Hematopoietic multipotent progenitor cell treated with erythropoietin and hydrocortisone succinate and interleukin-3 and kit ligand, for 4 days (in vitro differentiated cells): ENCODE results near the gene CALN1.
A peak's percentile ranks its signal among the peaks of the same experiment; 100 is the strongest.
"Not testable (repeated sequence)": the region's sequence is repeated elsewhere in the genome, so short reads cannot be mapped to it uniquely, and the experiment has no call there.

Experiments
- DNase-seq: peaks from one replicate; pipeline ENCODE4 v3.0.0-alpha.2; 2015

CALN1 gene

GRCh38 chr7:71961283-71961682 lies 450.9 kb downstream of the CALN1 start:
- no peak for DNase-seq

- no peak for DNase-seq
These were observed 470.0 kb downstream of the CALN1 start for GRCh38 chr7:71942115-71942514.

- DNase-seq: no peak
These were observed 474.2 kb downstream of the CALN1 start for GRCh38 chr7:71937840-71938371.

DNA sequence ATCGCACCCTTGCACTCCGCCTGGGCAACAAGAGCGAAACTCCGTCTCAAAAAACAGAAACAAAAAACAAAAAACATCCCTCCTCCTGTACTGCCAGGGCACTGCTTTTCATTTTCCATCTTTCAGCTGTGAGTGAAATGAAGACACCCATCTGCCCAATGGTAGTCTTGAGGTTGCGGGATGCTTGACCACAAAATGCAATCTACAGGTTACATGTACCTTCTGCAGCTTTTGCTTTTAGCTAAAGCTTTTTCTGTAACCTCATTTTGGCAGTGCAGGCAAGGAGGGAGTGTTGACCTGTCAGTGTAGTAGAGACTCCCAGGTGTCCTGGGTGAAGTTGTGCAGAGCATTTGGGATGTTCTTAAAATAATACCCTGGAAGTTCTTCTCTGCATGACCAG lies 476.5 kb downstream of the CALN1 start:
- no peak for DNase-seq

GRCh38 chr7:71933426-71933825 lies 478.7 kb downstream of the CALN1 start:
- DNase-seq: no peak

GRCh38 chr7:71925663-71926062 lies 486.5 kb downstream of the CALN1 start:
- DNase-seq: peak; percentile 17

DNA sequence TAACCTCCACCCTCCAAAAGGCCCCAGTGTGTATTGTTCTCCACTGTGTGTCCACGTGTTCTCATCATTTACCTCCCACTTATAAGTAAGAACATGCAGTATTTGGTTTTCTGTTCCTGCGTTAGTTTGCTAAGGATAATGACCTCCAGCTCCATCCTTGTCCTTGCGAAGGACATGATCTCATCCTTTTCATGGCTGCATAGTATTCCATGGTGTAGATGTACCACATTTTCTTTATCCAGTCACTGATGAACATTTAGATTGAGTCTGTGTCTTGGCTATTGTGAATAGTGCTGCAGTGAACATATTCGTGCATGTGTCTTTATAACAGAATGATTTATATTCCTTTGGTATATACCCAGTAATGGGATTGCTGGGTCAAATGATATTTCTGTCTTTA lies 497.9 kb downstream of the CALN1 start:
- not testable (repeated sequence) for DNase-seq

GRCh38 chr7:71912476-71912875 lies 499.7 kb downstream of the CALN1 start:
- no peak for DNase-seq

- no peak for DNase-seq
These were observed 501.1 kb downstream of the CALN1 start for GRCh38 chr7:71911051-71911450.

DNA sequence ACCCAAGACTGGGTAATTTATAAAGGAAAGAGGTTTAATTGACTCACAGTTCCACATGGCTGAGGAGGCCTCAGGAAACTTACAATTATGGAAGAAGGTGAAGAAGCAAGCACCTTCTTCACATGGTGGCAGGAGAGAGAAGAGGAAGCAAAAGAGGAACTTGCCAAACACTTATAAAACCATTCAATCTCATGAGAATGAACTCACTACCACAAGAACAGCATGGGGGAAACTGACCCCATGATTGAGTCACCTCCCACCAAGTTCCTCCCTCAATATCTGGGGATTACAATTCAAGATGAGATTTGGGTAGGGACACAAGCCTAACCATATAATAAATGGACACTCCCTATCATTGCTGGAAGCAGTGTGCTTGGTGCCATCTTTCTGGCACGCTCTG lies 506.3 kb downstream of the CALN1 start:
- DNase-seq: peak; percentile 53

DNA sequence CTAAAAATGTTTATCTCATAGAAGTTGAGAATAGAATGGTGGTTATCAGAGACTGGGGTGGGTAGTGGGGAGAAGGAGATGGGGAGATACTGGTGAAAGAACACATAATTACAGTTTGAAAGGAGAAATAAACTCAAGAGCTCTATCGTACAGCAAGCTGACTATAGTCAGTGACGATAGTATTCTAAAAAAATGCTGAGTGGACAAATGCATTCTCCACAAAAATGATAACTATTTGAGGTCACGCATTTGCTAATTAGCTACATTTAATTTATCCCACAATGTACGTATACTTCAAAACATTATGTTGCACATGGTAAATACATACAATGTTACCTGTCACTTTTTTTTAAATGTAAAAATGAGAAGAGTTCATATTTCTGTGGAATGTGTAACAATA lies 507.7 kb downstream of the CALN1 start:
- DNase-seq: no peak

- peak; percentile 69 for DNase-seq
These were observed 511.6 kb downstream of the CALN1 start for GRCh38 chr7:71900556-71900955.

DNA sequence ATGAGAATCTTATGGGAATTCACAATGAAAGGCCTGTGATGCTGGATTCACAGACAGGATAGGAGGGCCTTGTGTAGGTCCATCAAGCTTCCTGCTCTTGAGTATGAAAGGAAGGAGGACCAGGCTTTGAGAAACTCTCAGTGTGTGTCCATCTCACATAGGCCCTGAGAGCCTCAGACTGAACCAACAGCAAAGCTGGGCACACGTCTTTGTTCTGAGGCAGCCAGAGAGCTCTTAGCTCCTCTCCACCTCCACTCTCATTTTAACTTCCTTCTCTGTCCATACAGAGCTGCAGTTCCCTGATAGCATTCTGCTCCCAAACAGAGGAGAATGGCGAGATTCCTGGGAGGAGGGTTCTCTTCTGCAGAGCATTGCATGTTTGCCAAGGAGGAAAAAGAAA lies 515.6 kb downstream of the CALN1 start:
- no peak for DNase-seq

GRCh38 chr7:71886046-71886445 lies 526.1 kb downstream of the CALN1 start:
- DNase-seq: no peak

DNA sequence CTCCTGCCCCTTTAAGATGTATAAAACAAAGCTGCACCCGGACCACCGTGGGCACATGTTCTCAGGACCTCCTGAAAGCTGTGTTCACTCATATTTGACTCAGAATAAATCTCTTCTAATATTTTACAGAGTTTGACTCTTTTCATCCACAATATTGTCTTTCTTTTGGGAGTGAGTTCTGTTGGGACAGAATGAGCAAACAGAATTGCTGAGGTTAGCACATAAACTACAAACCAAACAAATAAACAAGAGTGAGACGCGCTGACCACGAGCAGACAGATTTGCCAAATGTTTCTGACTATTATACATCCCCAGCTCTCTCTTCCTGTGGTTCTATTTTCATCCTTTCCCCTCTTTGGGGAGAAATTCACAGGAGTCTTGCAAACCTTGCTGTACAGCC lies 526.7 kb downstream of the CALN1 start:
- no peak for DNase-seq

GRCh38 chr7:71883415-71883814 lies 528.7 kb downstream of the CALN1 start:
- no peak for DNase-seq

GRCh38 chr7:71871446-71871845 lies 540.7 kb downstream of the CALN1 start:
- peak; percentile 5 for DNase-seq

- no peak for DNase-seq
These were observed 541.3 kb downstream of the CALN1 start for GRCh38 chr7:71870812-71871211.

GRCh38 chr7:71868797-71869196 lies 543.3 kb downstream of the CALN1 start:
- peak; percentile 75 for DNase-seq

DNA sequence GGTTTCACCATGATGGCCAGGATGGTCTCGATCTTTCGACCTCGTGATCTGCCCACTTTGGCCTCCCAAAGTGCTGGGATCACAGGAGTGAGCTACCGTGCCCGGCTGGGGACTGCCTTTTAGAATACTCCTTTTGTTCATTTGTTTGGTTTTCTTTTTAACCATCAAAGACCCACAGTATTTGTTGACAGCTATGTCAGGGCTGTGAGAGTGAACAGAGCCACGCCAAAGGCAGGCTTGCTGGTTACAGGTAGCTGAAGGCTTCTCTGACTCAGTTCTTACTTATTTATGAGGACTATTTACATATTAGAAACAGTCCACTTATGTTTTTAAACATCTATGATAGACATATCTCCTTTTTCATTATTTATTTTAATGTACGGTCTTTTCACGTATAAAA lies 544.5 kb downstream of the CALN1 start:
- no peak for DNase-seq

DNA sequence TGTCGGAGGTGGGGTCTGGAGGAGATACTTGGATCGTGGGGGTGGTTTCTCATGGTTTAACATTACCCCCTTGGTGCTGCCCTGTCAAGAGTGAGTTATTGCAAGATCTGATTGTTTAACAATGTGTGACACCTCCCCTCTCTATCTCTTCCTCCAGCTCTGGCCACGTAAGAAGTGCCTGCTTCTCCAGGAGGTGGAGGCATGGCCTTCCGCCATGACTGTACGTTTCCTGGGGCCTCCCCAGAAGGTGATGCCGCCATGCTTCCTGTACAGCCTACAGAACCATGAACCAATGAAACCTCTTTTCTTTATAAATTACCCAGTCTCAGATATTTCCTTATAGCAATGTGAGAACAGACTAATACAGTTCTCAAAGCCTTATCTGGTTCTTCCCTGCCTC lies 547.0 kb downstream of the CALN1 start:
- DNase-seq: peak; percentile 25

DNA sequence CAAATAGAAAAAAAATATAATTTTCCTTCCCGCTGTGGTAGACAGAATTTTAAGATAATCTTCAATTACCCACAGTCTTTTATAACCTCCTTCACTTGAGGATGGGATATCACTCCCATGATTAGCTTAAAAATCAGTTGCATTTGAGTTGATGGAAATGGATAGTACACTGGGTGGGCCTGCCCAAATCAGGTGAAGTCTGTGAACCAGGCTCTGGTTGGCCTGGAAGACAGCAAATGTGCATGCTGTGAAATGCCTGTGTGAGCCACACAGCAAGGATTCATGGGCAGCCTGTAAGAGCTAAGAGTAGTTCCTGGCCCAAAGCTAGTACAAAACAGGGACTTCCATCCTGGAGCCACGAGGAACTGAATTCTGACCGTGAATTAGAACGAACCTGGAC lies 548.0 kb downstream of the CALN1 start:
- DNase-seq: no peak

GRCh38 chr7:71860572-71860971 lies 551.6 kb downstream of the CALN1 start:
- DNase-seq: no peak

GRCh38 chr7:71857338-71857737 lies 554.8 kb downstream of the CALN1 start:
- DNase-seq: no peak

- no peak for DNase-seq
These were observed 557.4 kb downstream of the CALN1 start for GRCh38 chr7:71854546-71855397.
